NCI-H2107 (cell line): ENCODE measurements around the gene CRIM1.

Source experiments
- DNase-seq: peaks from one replicate; lab custom pipeline; 2025; lab: John Stamatoyannopoulos, UW

CRIM1 gene

GRCh38 chr2:36425608-36426355 is 70.2 kb downstream of the CRIM1 start:
- no peak for DNase-seq

GRCh38 chr2:36427790-36428243 is 72.2 kb downstream of the CRIM1 start:
- no peak for DNase-seq

DNA sequence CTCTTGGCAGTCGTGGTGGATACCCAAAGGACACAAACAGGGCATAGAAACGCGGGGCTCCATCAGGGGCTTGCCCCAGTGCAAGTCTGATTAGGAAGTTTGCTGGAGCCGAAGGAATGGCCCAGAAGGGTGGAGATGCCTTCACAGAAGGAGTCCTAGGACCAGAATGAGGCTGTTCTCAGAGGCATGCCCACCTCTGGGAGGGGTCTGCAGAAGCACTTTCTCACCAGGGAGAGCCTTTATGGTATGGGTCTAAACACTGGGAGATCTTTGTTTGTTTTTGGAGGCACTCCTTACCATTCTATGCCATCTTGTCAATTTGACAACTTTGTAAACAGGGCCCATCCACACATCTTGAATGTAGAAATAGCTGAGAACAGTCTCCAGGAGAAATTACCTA is 75.0 kb downstream of the CRIM1 start:
- no peak for DNase-seq

DNA sequence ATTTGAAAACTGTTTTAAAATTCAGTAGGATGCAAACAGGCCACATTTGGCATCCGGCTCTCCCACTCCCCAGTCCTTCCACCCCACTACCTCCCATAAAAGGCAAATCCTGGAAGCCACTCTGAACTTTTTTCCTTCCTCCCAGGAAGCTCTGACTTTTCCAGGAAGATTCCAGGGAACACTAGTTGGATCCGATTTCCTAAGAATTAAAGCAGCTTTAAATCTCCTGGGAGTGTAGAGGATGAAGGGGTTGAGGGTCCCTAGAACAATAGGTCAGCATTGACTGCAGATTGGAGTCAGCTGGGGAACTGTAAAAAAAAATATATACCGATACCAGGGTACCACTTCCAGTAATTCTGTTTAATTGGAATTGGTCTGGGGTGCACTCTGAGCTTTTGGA is 76.9 kb downstream of the CRIM1 start:
- no peak for DNase-seq

GRCh38 chr2:36433311-36434217 is 78.0 kb downstream of the CRIM1 start:
- DNase-seq: no peak

GRCh38 chr2:36438449-36438977 is 82.9 kb downstream of the CRIM1 start:
- no peak for DNase-seq

DNA sequence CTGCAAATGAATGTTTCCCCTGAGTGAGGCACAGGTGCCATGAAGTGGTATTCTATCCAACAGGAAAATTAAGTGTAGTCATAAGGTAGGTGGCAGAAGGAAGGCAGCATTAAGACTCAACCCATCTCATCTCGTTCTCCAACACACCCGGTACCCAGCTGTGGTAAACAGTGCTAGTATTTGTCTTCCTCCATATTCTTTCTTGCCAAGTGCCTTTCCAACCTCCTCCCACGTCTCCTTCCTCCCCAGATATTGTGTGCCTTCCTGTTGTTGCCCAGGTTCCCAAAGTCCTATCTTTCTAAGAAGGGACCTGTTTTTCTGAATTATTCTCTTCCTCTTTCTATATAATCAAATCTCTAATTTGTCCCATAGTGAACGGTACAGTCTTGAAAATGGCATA is 83.5 kb downstream of the CRIM1 start:
- no peak for DNase-seq

GRCh38 chr2:36441065-36441625 is 85.6 kb downstream of the CRIM1 start:
- no peak for DNase-seq

GRCh38 chr2:36441816-36442215 is 86.2 kb downstream of the CRIM1 start:
- DNase-seq: no peak

DNA sequence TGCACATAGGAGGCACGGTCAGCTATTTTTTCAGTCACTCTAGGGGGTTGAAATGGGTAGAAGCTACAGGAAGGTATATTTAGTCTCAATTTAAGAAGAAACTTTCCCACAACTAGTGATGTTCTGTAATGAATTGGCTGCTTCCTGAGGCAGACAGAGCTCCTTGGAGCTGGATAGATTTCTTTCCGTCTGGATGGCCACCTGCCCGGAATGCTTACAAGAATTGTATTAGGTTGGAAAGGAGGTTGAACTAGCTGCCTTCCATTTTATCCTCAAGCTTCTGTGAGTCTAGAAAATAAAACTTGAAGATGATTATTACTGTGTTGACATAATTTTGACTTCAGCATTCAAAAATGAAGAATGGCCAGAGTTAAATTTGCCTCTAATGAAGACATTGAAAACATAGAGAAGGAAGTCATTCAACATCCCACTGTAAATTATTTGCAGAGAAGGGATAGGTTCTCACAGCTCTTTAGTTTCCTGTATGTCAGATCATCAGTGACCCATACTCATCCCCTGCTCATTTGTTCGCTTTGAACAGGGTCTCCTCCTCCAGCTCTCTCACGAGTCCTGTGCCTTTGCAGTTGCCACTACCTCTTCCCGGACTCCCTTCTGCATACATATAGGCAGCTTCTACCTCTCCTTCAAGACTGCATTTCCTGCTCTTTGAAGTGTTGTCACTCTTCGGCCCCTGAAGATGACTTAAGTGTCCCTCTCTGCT is 88.8 kb downstream of the CRIM1 start:
- DNase-seq: no peak

DNA sequence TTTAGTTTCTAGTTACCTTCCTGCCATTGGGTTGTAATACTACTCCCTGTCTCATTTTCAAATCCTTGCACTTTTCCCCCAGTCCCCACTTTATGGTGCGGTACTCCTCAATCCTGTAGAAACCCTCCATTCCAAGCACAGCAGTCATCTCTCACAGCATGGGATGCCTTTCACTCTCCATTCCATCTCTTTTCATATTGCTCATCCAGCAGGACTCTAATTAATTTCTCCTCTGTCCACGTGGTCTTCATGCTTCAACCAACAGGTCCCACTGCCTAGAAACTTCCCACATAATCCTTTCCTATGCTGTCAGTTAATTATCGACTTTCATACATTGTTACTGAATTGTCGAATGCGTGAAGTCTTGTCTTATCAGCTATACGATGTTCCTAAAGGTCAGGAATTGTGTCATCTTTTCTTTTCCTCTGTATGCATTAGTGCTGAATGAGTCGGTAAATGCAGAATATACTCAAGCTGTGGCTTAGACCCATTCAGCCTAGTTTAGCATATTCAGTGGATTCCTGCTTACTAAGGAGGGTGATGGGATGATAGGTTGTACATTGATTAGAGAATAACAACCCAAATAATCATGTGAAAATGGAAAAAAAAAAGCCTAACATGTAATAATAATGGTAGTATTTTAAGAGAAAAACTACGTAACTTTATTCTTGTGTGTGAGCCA is 89.7 kb downstream of the CRIM1 start:
- DNase-seq: no peak

- DNase-seq: no peak
Observed at GRCh38 chr2:36446294-36446693, 90.7 kb downstream of the CRIM1 start.

- no peak for DNase-seq
Observed at GRCh38 chr2:36449213-36449612, 93.6 kb downstream of the CRIM1 start.

GRCh38 chr2:36449943-36450392 is 94.4 kb downstream of the CRIM1 start:
- no peak for DNase-seq

DNA sequence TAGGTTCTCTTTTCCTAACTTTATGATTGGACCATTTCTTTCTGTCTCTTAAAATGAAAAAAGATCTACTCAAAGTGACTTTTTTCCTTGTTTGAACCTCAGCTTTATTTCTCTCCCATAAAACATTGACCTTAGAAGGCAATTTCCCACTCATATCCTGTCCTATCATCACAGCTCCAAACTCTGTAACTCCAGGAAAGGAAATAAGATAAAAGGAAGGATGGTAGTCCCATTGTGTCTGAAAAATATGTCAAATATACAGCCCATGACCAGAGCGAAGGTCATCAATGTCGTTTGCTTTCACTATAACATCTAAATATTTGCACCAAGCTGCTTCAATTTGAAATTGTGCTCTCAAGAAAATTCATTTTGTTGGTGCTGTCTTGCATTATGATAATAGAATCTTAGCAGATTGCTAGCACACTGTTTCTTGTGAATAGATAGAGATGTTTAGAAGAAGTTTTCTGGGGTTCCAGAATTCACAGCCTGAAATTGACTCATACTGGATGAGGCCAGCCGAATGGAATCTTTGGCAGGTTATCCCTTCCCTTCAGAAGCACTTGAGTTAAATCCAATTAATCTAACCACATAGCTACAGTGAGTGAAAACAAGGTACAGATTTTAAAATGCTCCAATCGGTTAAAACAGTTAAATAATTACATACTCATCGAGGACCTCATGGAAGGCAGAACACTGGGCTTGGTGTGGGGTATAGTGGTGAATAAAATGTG is 95.1 kb downstream of the CRIM1 start:
- no peak for DNase-seq

DNA sequence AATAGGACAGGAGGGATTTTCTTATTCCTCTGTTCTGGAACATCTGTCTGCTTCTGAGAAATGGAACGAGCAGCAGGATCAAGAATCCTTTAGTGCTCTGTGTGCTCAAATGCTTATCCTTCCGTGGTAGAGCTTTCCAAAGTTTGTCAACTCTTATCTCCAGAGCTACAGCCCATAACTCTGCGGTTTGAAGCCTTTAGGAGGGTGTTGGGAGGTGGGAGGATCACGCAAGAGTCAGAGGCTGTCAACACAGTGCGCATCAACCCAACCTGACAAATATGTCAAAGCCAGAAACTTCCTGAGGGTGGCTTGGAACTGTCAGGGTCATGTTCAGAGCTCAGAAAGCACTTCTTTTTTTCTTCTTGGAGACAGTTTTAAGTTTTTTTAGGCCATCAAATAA is 95.9 kb downstream of the CRIM1 start:
- DNase-seq: no peak

GRCh38 chr2:36452260-36452659 is 96.7 kb downstream of the CRIM1 start:
- DNase-seq: no peak

DNA sequence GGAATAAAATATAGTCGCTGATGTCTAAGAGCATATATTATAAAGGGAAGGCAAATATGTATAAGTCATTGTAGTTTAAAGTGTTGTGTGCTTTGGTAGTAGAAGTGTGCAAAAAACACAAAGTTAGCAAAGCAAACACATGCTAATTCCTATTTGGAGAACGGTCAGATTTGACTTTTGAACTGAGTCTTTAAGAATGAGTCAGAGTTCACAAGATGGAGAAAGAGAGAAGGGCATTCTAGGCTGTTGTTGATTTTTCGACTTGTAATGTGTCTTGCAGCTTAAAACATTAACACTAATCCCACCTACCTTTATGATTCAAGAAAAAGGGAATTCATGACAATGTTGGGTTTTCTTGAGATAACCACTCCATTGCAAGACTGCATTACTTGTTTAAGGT is 98.1 kb downstream of the CRIM1 start:
- DNase-seq: no peak

DNA sequence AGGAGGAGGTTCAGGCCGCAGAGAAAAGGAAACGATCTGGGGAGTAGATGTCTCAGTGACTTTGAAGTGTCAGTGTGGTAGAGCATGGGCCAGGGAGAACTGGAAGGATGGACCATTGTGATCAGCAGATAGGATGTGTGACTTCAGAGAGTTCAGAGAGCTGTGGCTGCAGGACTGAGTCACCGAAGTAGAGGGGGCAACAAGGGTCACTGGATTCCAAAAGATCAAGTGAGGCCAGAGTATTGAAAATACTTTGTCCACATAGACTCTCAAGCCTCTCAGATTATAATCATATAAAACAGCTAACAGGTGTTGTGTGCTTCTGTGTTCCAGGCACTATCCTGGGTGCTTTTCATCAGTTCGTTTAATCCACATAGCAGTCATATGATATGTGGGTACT is 99.4 kb downstream of the CRIM1 start:
- no peak for DNase-seq

DNA sequence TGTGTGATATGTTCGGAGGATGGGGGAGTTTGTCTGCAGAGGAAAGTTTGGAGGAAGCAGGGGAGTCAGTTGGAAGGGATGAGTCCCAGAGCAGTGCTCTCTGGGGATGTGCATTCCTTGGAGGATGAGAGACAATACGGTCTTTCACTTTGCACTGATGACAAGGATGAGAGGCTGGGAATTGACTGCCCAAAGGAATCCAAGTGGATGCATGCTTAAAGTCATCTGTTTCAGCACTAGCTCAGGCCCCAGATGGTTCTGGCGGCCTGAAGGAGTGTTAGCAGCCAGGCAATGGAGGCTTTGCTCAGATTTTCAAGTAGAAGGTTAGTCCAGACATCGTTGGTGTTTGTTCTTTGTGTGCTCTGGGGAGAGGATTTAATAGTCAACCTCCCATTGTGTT is 100.2 kb downstream of the CRIM1 start:
- no peak for DNase-seq
